Suppressor macrophage treated with lipopolysaccharide for 4 hours (primary cell): Measurements from ENCODE around the gene PLPP6.
A peak's percentile ranks its signal among the peaks of the same experiment; 100 is the strongest.

ENCODE experiments used
- DNase-seq: peaks from one replicate; pipeline ENCODE4 v3.0.0-alpha.2; 2020

PLPP6 gene

GRCh38 chr9:4662989-4663792, 1.1 kb downstream of the PLPP6 start:
- no peak for DNase-seq

- peak; percentile 75 for DNase-seq
Measured at GRCh38 chr9:4663956-4664355, 1.9 kb downstream of the PLPP6 start.

- no peak for DNase-seq
Measured at GRCh38 chr9:4665357-4665756, 3.3 kb downstream of the PLPP6 start.

- DNase-seq = peak; percentile 53
Measured at GRCh38 chr9:4666042-4666699, 4.1 kb downstream of the PLPP6 start, which contains the start of gene SPATA6L. Gene SPATA6L, minus strand, starts transcription at chr9:4666480. Its CDS starts 230 bp downstream, at chr9:4666250.

GRCh38 chr9:4667681-4668080, 5.6 kb downstream of the PLPP6 start:
- DNase-seq = no peak

GRCh38 chr9:4668604-4669003, 6.5 kb downstream of the PLPP6 start:
- DNase-seq = no peak

- no peak for DNase-seq
Measured at GRCh38 chr9:4669890-4670289, 7.8 kb downstream of the PLPP6 start.

GRCh38 chr9:4670591-4670990, 8.5 kb downstream of the PLPP6 start:
- no peak for DNase-seq

GRCh38 chr9:4671737-4672136, 9.6 kb downstream of the PLPP6 start:
- no peak for DNase-seq

- peak; percentile 55 for DNase-seq
Measured at GRCh38 chr9:4674783-4675182, 12.7 kb downstream of the PLPP6 start.

GRCh38 chr9:4677392-4677791, 15.3 kb downstream of the PLPP6 start:
- no peak for DNase-seq

- peak; percentile 31 for DNase-seq
Measured at GRCh38 chr9:4678679-4679267, 16.7 kb downstream of the PLPP6 start.

GRCh38 chr9:4679268-4680172, 17.4 kb downstream of the PLPP6 start, which contains the start of gene CDC37L1:
Gene CDC37L1, plus strand, starts transcription at chr9:4679569. Its CDS starts 199 bp downstream, at chr9:4679768.
- DNase-seq = peak; percentile 98

- DNase-seq = no peak
Measured at GRCh38 chr9:4680173-4680525, 18.1 kb downstream of the PLPP6 start.

GRCh38 chr9:4680750-4681149, 18.7 kb downstream of the PLPP6 start:
- peak; percentile 76 for DNase-seq

GRCh38 chr9:4684820-4685219, 22.7 kb downstream of the PLPP6 start:
- no peak for DNase-seq

GRCh38 chr9:4686112-4686511, 24.0 kb downstream of the PLPP6 start:
- no peak for DNase-seq

- no peak for DNase-seq
Measured at GRCh38 chr9:4686584-4686983, 24.5 kb downstream of the PLPP6 start.

- DNase-seq = no peak
Measured at GRCh38 chr9:4689021-4689420, 26.9 kb downstream of the PLPP6 start.

GRCh38 chr9:4689687-4690104, 27.6 kb downstream of the PLPP6 start:
- DNase-seq = no peak

GRCh38 chr9:4690144-4690543, 28.1 kb downstream of the PLPP6 start:
- no peak for DNase-seq

- DNase-seq = peak; percentile 18
Measured at GRCh38 chr9:4691795-4692194, 29.7 kb downstream of the PLPP6 start.

GRCh38 chr9:4700091-4700490, 38.0 kb downstream of the PLPP6 start:
- no peak for DNase-seq
